GM20431 (cell line): ENCODE results near the gene COL6A2.

Source experiments
- in situ Hi-C: fragments of 300-500 bp; cut with MseI, MboI; formaldehyde crosslinking; loops from one replicate; pipeline ENCODE4 v1.15.0; 2020; ENCODE audit warnings: low sequenced_read_pairs; ENCODE audit not compliant: unreplicated experiment

Gene COL6A2

GRCh38 chr21:46151261-46151988 is 53.5 kb downstream of the COL6A2 start:
- in situ Hi-C loops = no loop called here

- in situ Hi-C loops = no loop called here
Measured at GRCh38 chr21:46151989-46152926, 54.3 kb downstream of the COL6A2 start.

- in situ Hi-C loops = no loop called here
Measured at GRCh38 chr21:46152927-46153246, 55.0 kb downstream of the COL6A2 start.

GRCh38 chr21:46153247-46154154 is 55.6 kb downstream of the COL6A2 start:
- in situ Hi-C loops = no loop called here

- in situ Hi-C loops = no loop called here
Measured at GRCh38 chr21:46154155-46154954, 56.4 kb downstream of the COL6A2 start.

- in situ Hi-C loops = no loop called here
Measured at GRCh38 chr21:46154955-46155513, 57.1 kb downstream of the COL6A2 start.

- in situ Hi-C loops = no loop called here
Measured at GRCh38 chr21:46155514-46156377, 57.8 kb downstream of the COL6A2 start, which contains the start of gene FTCD. Gene FTCD, minus strand, starts transcription at chr21:46155579. Its CDS starts 56 bp downstream, at chr21:46155523.

GRCh38 chr21:46156378-46156645 is 58.4 kb downstream of the COL6A2 start:
- in situ Hi-C loops = no loop called here

GRCh38 chr21:46156678-46157077 is 58.8 kb downstream of the COL6A2 start:
- in situ Hi-C loops = no loop called here

GRCh38 chr21:46157396-46157986 is 59.6 kb downstream of the COL6A2 start:
- in situ Hi-C loops = no loop called here

- in situ Hi-C loops = no loop called here
Measured at GRCh38 chr21:46157987-46158451, 60.1 kb downstream of the COL6A2 start.

GRCh38 chr21:46158666-46159300 is 60.9 kb downstream of the COL6A2 start:
- in situ Hi-C loops = no loop called here

GRCh38 chr21:46159390-46159789 is 61.5 kb downstream of the COL6A2 start:
- in situ Hi-C loops = no loop called here

GRCh38 chr21:46159841-46160656 is 62.1 kb downstream of the COL6A2 start:
- in situ Hi-C loops = no loop called here

GRCh38 chr21:46160657-46160906 is 62.7 kb downstream of the COL6A2 start:
- in situ Hi-C loops = no loop called here

GRCh38 chr21:46160907-46161632 is 63.2 kb downstream of the COL6A2 start:
- in situ Hi-C loops = no loop called here
